Vagina (tissue), 2 donors: Measurements from ENCODE around the gene NME4. TPM values are rescaled to one million over a fixed set of nuclear protein-coding genes. Genes with fewer than 3 reads are reported as not detected.
"Not testable (repeated sequence)": the region's sequence is repeated elsewhere in the genome, so short reads cannot be mapped to it uniquely, and the experiment has no call there.

Experiments
- DNase-seq, 2 donors: peaks; one replicate each; pipeline ENCODE4 v3.0.0-alpha.2; 2017; ENCODE audit errors: extremely low spot score in 2 of 2
- H3K27ac ChIP-seq: fragments of 200-600 bp; sonication (generic); one replicate; pipeline ENCODE4 v1.5.1; 2019
- H3K27me3 ChIP-seq: fragments of 200-600 bp; sonication (generic); one replicate; pipeline ENCODE4 v1.5.1; 2019
- H3K36me3 ChIP-seq, 2 donors: fragments of 200-600 bp; sonication (generic); one replicate each; pipeline ENCODE4 v1.5.1; 2017 to 2019
- H3K4me1 ChIP-seq: fragments of 200-600 bp; sonication (generic); one replicate; pipeline ENCODE4 v1.5.1; 2019
- H3K4me3 ChIP-seq, 2 donors: fragments of 200-600 bp; sonication (generic); 1 replicate in 1 of 2; 2 replicates in 1 of 2; pipeline ENCODE4 v1.5.1; 2016 to 2019
- H3K9me3 ChIP-seq: fragments of 200-600 bp; sonication (generic); one replicate; pipeline ENCODE4 v1.5.1; 2019
- POLR2A ChIP-seq, 2 donors: fragments of 450-650 bp; IDR thresholded peaks; one replicate each; pipeline ENCODE4 v1.6.1; 2017; ENCODE audit warnings: antibody characterized with exemption in 2 of 2, mild to moderate bottlenecking in 2 of 2, moderate library complexity in 2 of 2
- POLR2AphosphoS5 ChIP-seq, 2 donors: sonication (generic); formaldehyde crosslinking; IDR thresholded peaks; one replicate each; pipeline ENCODE4 v1.9.0; 2017; ENCODE audit warnings: antibody characterized with exemption in 2 of 2, mild to moderate bottlenecking in 2 of 2, low read depth in 1 of 2; ENCODE audit not compliant: insufficient read depth in 1 of 2
- intact Hi-C: fragments of 100-400 bp; cut with DNase I; formaldehyde crosslinking; loops from one replicate; pipeline ENCODE4 v1.15.1; 2023
- total RNA-seq: library from RNA; depleted of rRNA; stranded (reverse); fragments of >200 nt; gene quantifications from one replicate; pipeline ENCODE4 v1.2.3, GENCODE V29; 2016
- TF ChIP-seq, protein P1 (sequence below), 3 experiments: fragments of 450-650 bp in 2 of 3; fragments of 200-600 bp in 1 of 3; sonication (generic) in 1 of 3; IDR thresholded peaks; one replicate each; pipeline ENCODE4 v1.5.1; 2017 to 2019; ENCODE audit warnings: antibody characterized with exemption in 3 of 3, mild to moderate bottlenecking in 2 of 3, moderate library complexity in 2 of 3

NME4 gene
- total RNA-seq, 1 donor from 2014 or later, result 88.6 TPM

DNA sequence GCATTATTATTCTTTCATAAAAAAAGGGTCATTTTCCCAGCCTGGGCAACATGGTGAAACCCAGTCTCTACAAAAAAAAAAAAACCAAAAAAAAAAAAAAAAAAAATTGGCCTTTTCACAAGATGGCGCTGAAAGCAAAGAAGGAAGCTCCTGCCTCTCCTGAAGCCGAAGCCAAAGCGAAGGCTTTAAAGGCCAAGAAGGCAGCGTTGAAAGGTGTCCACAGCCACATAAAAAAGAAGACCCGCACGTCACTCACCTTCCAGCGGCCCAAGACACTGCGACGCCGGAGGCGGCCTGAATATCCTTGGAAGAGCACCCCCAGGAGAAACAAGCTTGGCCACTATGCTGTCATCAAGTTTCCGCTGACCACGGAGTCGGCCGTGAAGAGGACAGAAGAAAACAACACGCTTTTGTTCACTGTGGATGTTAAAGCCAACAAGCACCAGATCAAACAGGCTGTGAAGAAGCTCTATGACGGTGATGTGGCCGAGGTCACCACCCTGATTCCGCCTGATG, 10.3 kb upstream of the NME4 start:
- no peak overlapping the region for H3K27ac ChIP-seq
- no peak for TF ChIP-seq POLR2AphosphoS5 (IDR thresholded peaks at IDR 0.05; ENCODE audit: insufficient read depth in 1 of 2, low read depth in 1 of 2)
- TF ChIP-seq, protein P1, sequence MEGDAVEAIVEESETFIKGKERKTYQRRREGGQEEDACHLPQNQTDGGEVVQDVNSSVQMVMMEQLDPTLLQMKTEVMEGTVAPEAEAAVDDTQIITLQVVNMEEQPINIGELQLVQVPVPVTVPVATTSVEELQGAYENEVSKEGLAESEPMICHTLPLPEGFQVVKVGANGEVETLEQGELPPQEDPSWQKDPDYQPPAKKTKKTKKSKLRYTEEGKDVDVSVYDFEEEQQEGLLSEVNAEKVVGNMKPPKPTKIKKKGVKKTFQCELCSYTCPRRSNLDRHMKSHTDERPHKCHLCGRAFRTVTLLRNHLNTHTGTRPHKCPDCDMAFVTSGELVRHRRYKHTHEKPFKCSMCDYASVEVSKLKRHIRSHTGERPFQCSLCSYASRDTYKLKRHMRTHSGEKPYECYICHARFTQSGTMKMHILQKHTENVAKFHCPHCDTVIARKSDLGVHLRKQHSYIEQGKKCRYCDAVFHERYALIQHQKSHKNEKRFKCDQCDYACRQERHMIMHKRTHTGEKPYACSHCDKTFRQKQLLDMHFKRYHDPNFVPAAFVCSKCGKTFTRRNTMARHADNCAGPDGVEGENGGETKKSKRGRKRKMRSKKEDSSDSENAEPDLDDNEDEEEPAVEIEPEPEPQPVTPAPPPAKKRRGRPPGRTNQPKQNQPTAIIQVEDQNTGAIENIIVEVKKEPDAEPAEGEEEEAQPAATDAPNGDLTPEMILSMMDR (IDR thresholded peaks at IDR 0.05), result no peak
- TF ChIP-seq POLR2A (IDR thresholded peaks at IDR 0.05), result no peak
- intact Hi-C loops, result loop anchor here (10.0 kb wide), 1 partner anchor 258 kb away; the partner anchor contains the start of genes MCRIP2 and WDR90
- H3K4me3 ChIP-seq, result no peak overlapping the region
- H3K9me3 ChIP-seq, result no peaks in the 10 kb centered on the region
- H3K27me3 ChIP-seq, result no peaks in the 10 kb centered on the region
- H3K36me3 ChIP-seq, result no peaks in the 10 kb centered on the region
- no peak for DNase-seq
- peaks cover 17% of the 10 kb centered on the region for H3K4me1 ChIP-seq

DNA sequence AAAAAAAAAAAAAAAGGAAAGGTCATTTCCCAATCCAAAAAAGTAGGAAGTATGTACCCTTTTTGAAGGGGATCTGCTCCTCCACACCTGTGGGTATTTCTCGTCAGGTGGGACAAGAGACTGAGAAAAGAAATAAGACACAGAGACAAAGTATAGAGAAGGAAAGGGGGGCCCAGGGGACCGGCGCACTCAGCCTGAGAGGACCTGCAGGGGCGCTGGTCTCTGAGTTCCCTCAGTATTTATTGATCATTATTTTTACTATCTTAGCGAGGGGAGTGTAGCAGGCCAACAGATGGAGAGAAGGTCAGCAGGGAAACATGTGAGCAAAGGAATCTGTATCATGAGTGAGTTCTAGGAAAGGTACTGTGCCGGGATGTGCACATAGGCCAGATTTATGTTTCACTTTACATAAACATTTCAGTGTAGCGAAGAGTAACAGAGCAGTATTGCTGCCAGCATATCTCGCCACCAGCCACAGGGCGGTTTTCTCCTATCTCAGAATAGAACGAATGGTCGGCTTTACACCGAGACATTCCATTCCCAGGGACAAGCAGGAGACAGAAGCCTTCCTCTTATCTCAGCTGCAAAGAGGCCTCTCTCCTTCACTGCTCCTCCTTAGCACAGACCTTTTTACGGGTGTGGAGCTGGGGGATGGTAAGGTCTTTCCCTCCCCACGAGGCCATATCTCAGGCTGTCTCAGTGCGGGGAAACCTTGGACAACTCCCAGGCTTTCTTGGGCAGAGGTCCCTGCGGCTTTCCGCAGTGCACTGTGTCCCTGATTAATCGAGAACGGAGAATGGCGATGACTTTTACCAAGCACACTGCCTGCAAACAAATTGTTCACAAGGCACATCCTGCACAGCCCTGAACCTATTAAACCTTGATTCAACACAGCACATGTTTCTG, 9.0 kb upstream of the NME4 start:
- not testable (repeated sequence) for H3K36me3 ChIP-seq, DNase-seq, H3K27me3 ChIP-seq, H3K9me3 ChIP-seq, H3K27ac ChIP-seq
- peak overlapping the region in 1 of 2 donors; percentile 17 for H3K4me3 ChIP-seq
- intact Hi-C loops, result loop anchor here (10.0 kb wide), 1 partner anchor 257 kb away; the partner anchor contains the start of genes MCRIP2 and WDR90
- peaks cover 12% of the 10 kb centered on the region for H3K4me1 ChIP-seq

DNA sequence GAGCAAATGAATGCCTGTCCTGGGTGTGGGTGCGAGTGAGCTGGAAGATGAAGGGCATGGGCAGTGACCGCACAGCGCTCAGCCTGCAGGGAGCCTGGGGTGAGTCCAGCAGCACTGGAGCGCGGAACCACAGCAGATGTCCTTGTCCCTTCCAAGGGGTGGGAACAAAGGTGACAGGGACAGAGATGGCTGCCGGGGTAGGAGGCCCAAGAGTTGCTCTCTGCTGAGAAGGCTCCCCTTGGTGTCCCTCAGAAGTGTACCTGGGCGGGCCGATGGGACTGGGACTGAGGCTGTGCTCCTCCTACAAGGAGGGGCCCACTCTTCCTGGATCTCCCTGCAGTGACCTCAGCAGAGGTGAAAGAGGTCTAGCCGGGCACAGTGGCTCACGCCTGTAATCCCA, 7.6 kb upstream of the NME4 start:
- Histone ChIP-seq H3K36me3 (no peaks in the 10 kb centered on the region), H3K4me3 (no peak overlapping the region), H3K27ac (no peak overlapping the region), H3K9me3 (no peaks in the 10 kb centered on the region), H3K4me1 (no peaks in the 10 kb centered on the region), H3K27me3 (no peaks in the 10 kb centered on the region)
- intact Hi-C loops, result loop anchor here (10.0 kb wide), 1 partner anchor 255 kb away; the partner anchor contains the start of genes MCRIP2 and WDR90
- DNase-seq, result no peak
- TF ChIP-seq, protein P1 (IDR thresholded peaks at IDR 0.05), result no peak
- TF ChIP-seq POLR2AphosphoS5 (IDR thresholded peaks at IDR 0.05; ENCODE audit: insufficient read depth in 1 of 2, low read depth in 1 of 2), result no peak
- no peak for TF ChIP-seq POLR2A (IDR thresholded peaks at IDR 0.05)

DNA sequence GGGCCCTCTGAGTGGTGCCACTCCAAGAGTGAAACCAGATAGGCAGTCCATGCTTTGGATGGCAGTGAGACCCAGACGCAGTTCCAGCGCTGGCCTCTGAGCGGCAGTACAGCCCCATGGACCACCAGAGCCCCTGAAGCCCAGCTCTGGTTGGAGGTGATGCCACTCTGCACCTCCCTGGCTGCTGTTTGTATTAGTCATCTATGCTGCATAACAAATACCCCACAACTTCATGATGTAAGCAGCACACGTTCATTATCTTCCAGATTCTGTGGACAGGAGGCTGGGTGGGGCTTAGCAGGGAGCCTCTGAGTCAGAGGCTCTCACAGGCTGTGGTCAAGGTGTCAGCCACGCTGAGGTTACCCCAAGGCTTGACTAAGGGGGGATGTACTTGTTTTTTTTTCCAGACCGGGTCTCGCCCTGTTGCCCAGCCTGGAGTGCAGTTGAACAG, 5.1 kb upstream of the NME4 start:
- Histone ChIP-seq H3K36me3 (no peaks in the 10 kb centered on the region), H3K27ac (no peak overlapping the region), H3K9me3 (no peaks in the 10 kb centered on the region), H3K4me3 (no peak overlapping the region), H3K4me1 (peaks cover 7% of the 10 kb centered on the region), H3K27me3 (no peaks in the 10 kb centered on the region)
- no peak for DNase-seq
- TF ChIP-seq, protein P1 (IDR thresholded peaks at IDR 0.05), result peak in 2 of 3 experiments; percentile 17 to 41
- TF ChIP-seq POLR2A (IDR thresholded peaks at IDR 0.05), result no peak
- intact Hi-C loops, result no loop called here

DNA sequence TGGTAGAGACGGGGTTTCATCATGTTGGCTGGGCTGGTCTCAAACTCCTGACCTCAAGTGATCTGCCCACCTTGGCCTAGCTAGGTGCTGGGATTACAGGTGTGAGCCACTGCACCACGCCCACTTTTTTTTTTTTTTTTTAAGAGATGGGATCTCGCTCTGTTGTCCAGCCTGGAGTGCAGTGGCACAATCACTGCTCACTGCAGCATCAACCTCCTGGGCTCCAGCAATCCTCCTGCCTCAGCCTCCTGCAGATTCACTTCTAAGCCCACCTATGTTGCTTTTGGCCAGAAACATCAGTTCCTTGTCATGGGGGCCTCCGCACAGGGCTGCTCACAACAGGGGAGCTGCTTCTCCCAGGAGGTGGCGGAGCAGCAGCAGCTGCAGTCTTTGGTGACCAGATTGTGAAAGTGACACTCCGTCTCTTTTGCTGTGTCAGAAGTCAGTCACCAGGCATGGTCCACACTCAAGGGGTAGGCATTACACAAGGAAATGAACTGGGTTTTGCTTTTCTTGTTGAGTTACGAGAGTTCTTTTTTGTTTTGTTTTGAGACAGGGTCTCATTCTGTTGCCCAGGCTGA, 4.5 kb upstream of the NME4 start:
- TF ChIP-seq, protein P1 (IDR thresholded peaks at IDR 0.05), result no peak
- no peak for TF ChIP-seq POLR2AphosphoS5 (IDR thresholded peaks at IDR 0.05; ENCODE audit: insufficient read depth in 1 of 2, low read depth in 1 of 2)
- no peaks in the 10 kb centered on the region for H3K9me3 ChIP-seq
- no peak overlapping the region for H3K27ac ChIP-seq
- H3K4me1 ChIP-seq, result peaks cover 7% of the 10 kb centered on the region
- no peaks in the 10 kb centered on the region for H3K27me3 ChIP-seq
- DNase-seq, result no peak
- intact Hi-C loops, result no loop called here
- no peaks in the 10 kb centered on the region for H3K36me3 ChIP-seq
- no peak overlapping the region for H3K4me3 ChIP-seq
